A549 treated with dexamethasone at 1 μM for 4 hours (cell line): ENCODE data around the gene GNAT1. TPM values are rescaled to one million over a fixed set of nuclear protein-coding genes. Genes with fewer than 3 reads are reported as not detected.

Source experiments
- total RNA-seq: library from RNA; stranded (reverse); fragments of 200-300 nt; extraction: Qiagen RNA extraction; gene quantifications from 5 replicates; pipeline ENCODE4 v1.2.3, GENCODE V29; 2022

GNAT1 gene
- total RNA-seq, result 0.03 to 0.48 TPM (median 0.21 TPM) in 4 of 5 replicates, not detected in the other

GRCh38 chr3:50190936-50191660 is at the start of gene GNAT1:
Gene GNAT1 (plus strand): TSS chr3:50191610. CDS start chr3:50191726, 116 bp downstream.

GRCh38 chr3:50154840-50155490 is 36.4 kb upstream of the GNAT1 start, which contains the start of gene SEMA3F:
Gene SEMA3F (plus strand): TSS chr3:50155324. CDS start chr3:50159623, 4,299 bp downstream.

GRCh38 chr3:50204804-50205412 is 13.5 kb downstream of the GNAT1 start, which contains the start of gene SLC38A3:
Gene SLC38A3 (plus strand): TSS chr3:50205271. CDS start chr3:50214200, 8,929 bp downstream.

GRCh38 chr3:50235716-50236483 is 44.5 kb downstream of the GNAT1 start, which contains the start of gene GNAI2:
Gene GNAI2 (plus strand): TSS chr3:50236204. CDS start chr3:50236336, 132 bp downstream.

Other genes with a start within 250 kb of the GNAT1 start
- 27.0 to 42.6 TPM (median 37.4 TPM) in 5 replicates for gene RBM5, start 102.7 kb upstream of the GNAT1 start, total RNA-seq
- 13.4 to 22.0 TPM (median 19.5 TPM) in 5 replicates for gene SEMA3F, start 36.3 kb upstream of the GNAT1 start, total RNA-seq
- 0.05 to 0.22 TPM (median 0.06 TPM) in 4 of 5 replicates, not detected in the other for gene SLC38A3, start 13.7 kb downstream of the GNAT1 start, total RNA-seq
- 34.0 to 49.8 TPM (median 46.8 TPM) in 5 replicates for gene GNAI2, start 44.6 kb downstream of the GNAT1 start, total RNA-seq
- gene SEMA3B, start 77.5 kb downstream of the GNAT1 start, total RNA-seq, result 5.0 to 7.7 TPM (median 6.3 TPM) in 5 replicates
- not detected in 5 replicates for gene LSMEM2, start 87.5 kb downstream of the GNAT1 start, total RNA-seq
- 66.6 to 89.9 TPM (median 85.4 TPM) in 5 replicates for gene IFRD2, start 100.8 kb downstream of the GNAT1 start, total RNA-seq
- gene HYAL3, start 107.8 kb downstream of the GNAT1 start, total RNA-seq, result 7.0 to 9.9 TPM (median 8.8 TPM) in 5 replicates
- gene NAA80, start 107.8 kb downstream of the GNAT1 start, total RNA-seq, result 4.3 to 7.9 TPM (median 6.4 TPM) in 5 replicates
- gene HYAL1, start 112.0 kb downstream of the GNAT1 start, total RNA-seq, result 0.40 to 0.69 TPM (median 0.57 TPM) in 5 replicates
- 21.2 to 33.5 TPM (median 29.2 TPM) in 5 replicates for gene HYAL2, start 131.1 kb downstream of the GNAT1 start, total RNA-seq
- 22.6 to 36.7 TPM (median 34.6 TPM) in 5 replicates for gene TUSC2, start 136.6 kb downstream of the GNAT1 start, total RNA-seq
- 15.1 to 17.6 TPM (median 17.2 TPM) in 5 replicates for gene RASSF1, start 149.2 kb downstream of the GNAT1 start, total RNA-seq
- gene ZMYND10, start 154.1 kb downstream of the GNAT1 start, total RNA-seq, result 0.71 to 1.3 TPM (median 1.0 TPM) in 5 replicates
- 12.2 to 13.5 TPM (median 12.7 TPM) in 5 replicates for gene NPRL2, start 159.2 kb downstream of the GNAT1 start, total RNA-seq
- gene CYB561D2, start 159.3 kb downstream of the GNAT1 start, total RNA-seq, result 13.8 to 17.4 TPM (median 15.7 TPM) in 5 replicates
- gene TMEM115, start 167.9 kb downstream of the GNAT1 start, total RNA-seq, result 37.1 to 50.9 TPM (median 49.1 TPM) in 5 replicates